GM19035 (cell line): Measurements from ENCODE around the gene CAPN5.

Source experiments
- ATAC-seq: cut with Tn5 transposase; IDR thresholded peaks from one replicate; pipeline ENCODE4 v1.9.1; 2021; ENCODE audit not compliant: unreplicated experiment

CAPN5 gene

GRCh38 chr11:77165066-77165465 is 98.3 kb downstream of the CAPN5 start:
- no peak for ATAC-seq

- no peak for ATAC-seq
Measured at GRCh38 chr11:77166021-77166420, 99.2 kb downstream of the CAPN5 start.

- ATAC-seq: no peak
Measured at GRCh38 chr11:77167111-77167626, 100.4 kb downstream of the CAPN5 start.

- ATAC-seq: no peak
Measured at GRCh38 chr11:77167791-77168190, 101.0 kb downstream of the CAPN5 start.

GRCh38 chr11:77170107-77170506 is 103.3 kb downstream of the CAPN5 start:
- no peak for ATAC-seq

- ATAC-seq: no peak
Measured at GRCh38 chr11:77171254-77171653, 104.5 kb downstream of the CAPN5 start.

GRCh38 chr11:77171885-77172665 is 105.3 kb downstream of the CAPN5 start:
- ATAC-seq: no peak

- ATAC-seq: no peak
Measured at GRCh38 chr11:77172666-77172982, 105.9 kb downstream of the CAPN5 start.

- no peak for ATAC-seq
Measured at GRCh38 chr11:77173494-77173893, 106.7 kb downstream of the CAPN5 start.

- ATAC-seq: no peak
Measured at GRCh38 chr11:77174559-77174958, 107.8 kb downstream of the CAPN5 start.

- no peak for ATAC-seq
Measured at GRCh38 chr11:77175021-77175842, 108.5 kb downstream of the CAPN5 start.
